GM12878 (cell line): Measurements from ENCODE around the gene LDB2. TPM values are rescaled to one million over a fixed set of nuclear protein-coding genes. Genes with fewer than 3 reads are reported as not detected.

Experiments used
- ATAC-seq: fragments of 200-7000 bp; cut with Tn5 transposase; 3 replicates; pipeline ENCODE4 v1.9.1; 2020; ENCODE audit warnings: mild to moderate bottlenecking, moderate library complexity
- BruUV-seq: library from RNA; stranded (reverse); fragments of 400-500 nt; replicated peaks from 2 replicates; lab custom pipeline; 2021; lab: Mats Ljungman, UMichigan
- CTCF ChIA-PET: fragments of 300-600 bp; sonication (Branson Sonifier 250); formaldehyde crosslinking; extraction: SDS; loops from one replicate; lab custom pipeline; 2021; ENCODE audit warnings: inconsistent platforms; lab: Yijun Ruan, JAX
- POLR2A ChIA-PET: fragments of 350-600 bp; formaldehyde crosslinking; extraction: SDS; loops from one replicate; lab custom pipeline; 2021; ENCODE audit warnings: inconsistent platforms; lab: Charles Lee
- RAD21 ChIA-PET: fragments of 300-600 bp; sonication (Branson Sonifier 250); formaldehyde crosslinking; loops from one replicate; lab custom pipeline; 2023; ENCODE audit warnings: antibody characterized with exemption; ENCODE audit not compliant: unreplicated experiment; lab: Charles Lee
- SMC1A ChIA-PET: fragments of 300-600 bp; sonication (Branson Sonifier 250); formaldehyde crosslinking; loops from one replicate; lab custom pipeline; 2023; ENCODE audit not compliant: unreplicated experiment, uncharacterized antibody; lab: Charles Lee
- DNase-seq: peaks from one replicate; pipeline ENCODE4 v3.0.0-alpha.2; 2011; ENCODE audit warnings: low read depth, low spot score
- FAIRE-seq: peaks from 3 replicates; lab custom pipeline; 2011; peaks lifted over from hg19 to GRCh38; lab: Jason Lieb, UNC
- H2AFZ ChIP-seq: 2 replicates; pipeline ENCODE4 v1.6.0; 2011; ENCODE audit warnings: low read depth, low read length, control low read depth; ENCODE audit not compliant: control insufficient read depth
- H3K27ac ChIP-seq: 2 replicates; pipeline ENCODE4 v1.5.1; 2011; ENCODE audit warnings: control low read depth; ENCODE audit not compliant: control insufficient read depth, insufficient read depth
- H3K27me3 ChIP-seq, 2 experiments: replicated peaks in 1 of 2; 2 replicates each; pipeline versions ENCODE4 v1.6.0 to v1.6.1; 2011; ENCODE audit warnings: low read length in 1 of 2; ENCODE audit not compliant: control insufficient read depth in 2 of 2, insufficient read depth in 2 of 2
- H3K36me3 ChIP-seq, 2 experiments: 2 replicates each; pipeline ENCODE4 v1.5.1; 2011; ENCODE audit warnings: low read length in 1 of 2; ENCODE audit not compliant: control insufficient read depth in 2 of 2, insufficient read depth in 2 of 2
- H3K4me1 ChIP-seq: 2 replicates; pipeline ENCODE4 v1.6.1; 2011; ENCODE audit warnings: mild to moderate bottlenecking, low read length, moderate library complexity, mixed read lengths; ENCODE audit not compliant: control insufficient read depth, insufficient read depth
- H3K4me2 ChIP-seq: 2 replicates; pipeline ENCODE4 v1.6.0; 2011; ENCODE audit warnings: control low read depth; ENCODE audit not compliant: control insufficient read depth, insufficient read depth
- H3K4me3 ChIP-seq: fragments of 200-600 bp; sonication (generic); 2 replicates; pipeline ENCODE4 v1.5.1; 2016
- H3K79me2 ChIP-seq: 2 replicates; pipeline ENCODE4 v1.6.0; 2011; ENCODE audit warnings: low read length; ENCODE audit not compliant: control insufficient read depth, insufficient read depth
- H3K9ac ChIP-seq: 2 replicates; pipeline ENCODE4 v1.8.0; 2011; ENCODE audit warnings: low read length, control low read depth, mixed read lengths; ENCODE audit not compliant: control insufficient read depth, insufficient read depth
- H3K9me3 ChIP-seq: replicated peaks from 3 replicates; pipeline ENCODE4 v1.5.1; 2011; ENCODE audit warnings: mild to moderate bottlenecking, low read length; ENCODE audit not compliant: control insufficient read depth, insufficient read depth
- H4K20me1 ChIP-seq: 2 replicates; pipeline ENCODE4 v1.6.0; 2011; ENCODE audit not compliant: control insufficient read depth, insufficient read depth
- ASH2L ChIP-seq: fragments of 300-600, 200-600 bp; sonication (generic); IDR thresholded peaks from 2 replicates; pipeline ENCODE4 v1.6.1; 2017; ENCODE audit warnings: low read depth, mild to moderate bottlenecking, borderline replicate concordance
- ATF7 ChIP-seq: fragments of 450-650 bp; IDR thresholded peaks from 2 replicates; pipeline ENCODE4 v1.6.1; 2016; ENCODE audit warnings: low read depth, mild to moderate bottlenecking
- BCL11A ChIP-seq: IDR thresholded peaks from 2 replicates; pipeline ENCODE4 v1.6.1; 2011; ENCODE audit warnings: low read depth, low read length
- CBFB ChIP-seq: IDR thresholded peaks from 2 replicates; pipeline ENCODE4 v1.6.1; 2016; ENCODE audit warnings: antibody characterized with exemption, low read depth
- CHD2 ChIP-seq: IDR thresholded peaks from 2 replicates; pipeline ENCODE4 v1.6.1; 2011; ENCODE audit warnings: low read depth, low read length, improper control_type of control experiment, borderline replicate concordance
- CHD4 ChIP-seq: fragments of 200-600 bp; sonication (generic); IDR thresholded peaks from 2 replicates; pipeline ENCODE4 v1.6.1; 2016; ENCODE audit warnings: mild to moderate bottlenecking
- EZH2 ChIP-seq: IDR thresholded peaks from 2 replicates; pipeline ENCODE4 v1.6.1; 2012; ENCODE audit warnings: low read depth, mild to moderate bottlenecking, control low read depth, inconsistent platforms, low read length, borderline replicate concordance; ENCODE audit not compliant: control insufficient read depth
- FOXK2 ChIP-seq: fragments of 450-650 bp; IDR thresholded peaks from 2 replicates; pipeline ENCODE4 v1.6.1; 2017; ENCODE audit warnings: mild to moderate bottlenecking, moderate library complexity
- KAT2A ChIP-seq: conservative IDR thresholded peaks from 2 replicates; pipeline ENCODE4 v1.6.1; 2011; ENCODE audit warnings: low read depth, low read length; ENCODE audit not compliant: control insufficient read depth
- MYB ChIP-seq: fragments of 150-350 bp; IDR thresholded peaks from 2 replicates; pipeline ENCODE4 v1.6.1; 2014; ENCODE audit warnings: mild to moderate bottlenecking, low read depth, low read length, borderline replicate concordance
- NFYA ChIP-seq: IDR thresholded peaks from 2 replicates; pipeline ENCODE4 v1.6.1; 2011; ENCODE audit warnings: low read depth, mild to moderate bottlenecking, low read length, improper control_type of control experiment, borderline replicate concordance
- PML ChIP-seq: IDR thresholded peaks from 2 replicates; pipeline ENCODE4 v1.6.1; 2012; ENCODE audit warnings: low read length, inconsistent platforms
- POLR2A ChIP-seq: IDR thresholded peaks from 2 replicates; pipeline ENCODE4 v1.6.1; 2011; ENCODE audit warnings: low read depth, mild to moderate bottlenecking, low read length
- POLR2AphosphoS2 ChIP-seq: IDR thresholded peaks from 2 replicates; pipeline ENCODE4 v1.6.1; 2011; ENCODE audit warnings: low read depth, mild to moderate bottlenecking, low read length, improper control_type of control experiment, moderate library complexity
- POLR2AphosphoS5 ChIP-seq: IDR thresholded peaks from 2 replicates; pipeline ENCODE4 v1.6.1; 2011; ENCODE audit warnings: mild to moderate bottlenecking, low read length, inconsistent platforms
- RAD51 ChIP-seq: fragments of 450-650 bp; IDR thresholded peaks from 2 replicates; pipeline ENCODE4 v1.6.1; 2016; ENCODE audit warnings: moderate library complexity, mild to moderate bottlenecking, inconsistent platforms
- SIX5 ChIP-seq: IDR thresholded peaks from 2 replicates; pipeline ENCODE4 v1.6.1; 2011; ENCODE audit warnings: mild to moderate bottlenecking, low read depth, low read length, moderate library complexity; ENCODE audit not compliant: severe bottlenecking
- SP1 ChIP-seq: IDR thresholded peaks from one replicate; pipeline ENCODE4 v1.6.1; 2011; ENCODE audit warnings: low read depth, low read length
- SREBF1 ChIP-seq: IDR thresholded peaks from 2 replicates; pipeline ENCODE4 v1.6.1; 2012; ENCODE audit warnings: mild to moderate bottlenecking, low read length
- STAT3 ChIP-seq: IDR thresholded peaks from 2 replicates; pipeline ENCODE4 v1.6.1; 2011; ENCODE audit warnings: low read depth, low read length, improper control_type of control experiment
- SUZ12 ChIP-seq: fragments of 200-600 bp; sonication (generic); IDR thresholded peaks from one replicate; pipeline ENCODE4 v1.6.1; 2018; ENCODE audit warnings: antibody characterized with exemption, mild to moderate bottlenecking; ENCODE audit not compliant: unreplicated experiment
- ZNF207 ChIP-seq: fragments of 450-650 bp; IDR thresholded peaks from 2 replicates; pipeline ENCODE4 v1.6.1; 2014; ENCODE audit warnings: antibody characterized with exemption, mild to moderate bottlenecking, borderline replicate concordance
- ZNF24 ChIP-seq: fragments of 450-650 bp; IDR thresholded peaks from 2 replicates; pipeline ENCODE4 v1.6.1; 2017; ENCODE audit warnings: antibody characterized with exemption, mild to moderate bottlenecking
- WGBS: methylation state at CpG from one replicate; pipeline ENCODE4 v1.1.6; 2016; ENCODE audit warnings: low lambda C conversion rate; ENCODE audit not compliant: insufficient replicate concordance, insufficient coverage; ENCODE audit errors: missing lambda C conversion rate; 5-methylcytosine and 5-hydroxymethylcytosine counted together
- in situ Hi-C: fragments of 300-500 bp; cut with MboI; formaldehyde crosslinking; loops from 9 replicates; pipeline ENCODE4 v1.14.3; 2018; ENCODE audit warnings: mixed read lengths
- intact Hi-C: fragments of 100-400 bp; cut with micrococcal nuclease; formaldehyde crosslinking; loops from one replicate; pipeline ENCODE4 v1.14.2; 2022; ENCODE audit not compliant: unreplicated experiment
- polyA plus RNA-seq, 11 experiments: library from polyadenylated mRNA; depleted of rRNA in 4 of 11; unstranded in 6 of 11; stranded (reverse) in 5 of 11; fragments of >200 nt; fragmentation: Nextera tagmentation in 4 of 11; fragmentation: Illumina TruSeq in 1 of 11; extraction: Ambion mirVana in 4 of 11; extraction: Trizol in 1 of 11; gene quantifications; 1 replicate in 1 of 11; 2 replicates in 10 of 11; pipeline versions ENCODE4 v1.2.1 to v1.2.3, GENCODE V29; 2011 to 2016; ENCODE audit warnings: inconsistent platforms in 2 of 11, missing spikeins in 2 of 11, low read depth in 1 of 11
- total RNA-seq, 4 experiments: library from RNA; depleted of rRNA in 3 of 4; stranded (reverse); fragments of >200 nt in 3 of 4; fragmentation: Illumina TruSeq in 1 of 4; extraction: Trizol in 1 of 4; gene quantifications; 2 replicates each; pipeline versions ENCODE4 v1.2.1 to v1.2.3, GENCODE V29; 2013 to 2021
- TF ChIP-seq, protein P1 (sequence below): fragments of 450-650 bp; IDR thresholded peaks from 2 replicates; pipeline ENCODE4 v1.6.1; 2016; ENCODE audit warnings: mild to moderate bottlenecking
- TF ChIP-seq, protein P2 (sequence below): IDR thresholded peaks from 2 replicates; pipeline ENCODE4 v1.6.1; 2011; ENCODE audit warnings: mild to moderate bottlenecking, low read depth, low read length, moderate library complexity; ENCODE audit not compliant: insufficient replicate concordance

The LDB2 gene
- total and polyA plus RNA-seq, 10 of the 15 experiments (the other 5 are each of a cell fraction or from before 2014, with no cell fraction given), result 0.15 TPM; not detected in 9

DNA sequence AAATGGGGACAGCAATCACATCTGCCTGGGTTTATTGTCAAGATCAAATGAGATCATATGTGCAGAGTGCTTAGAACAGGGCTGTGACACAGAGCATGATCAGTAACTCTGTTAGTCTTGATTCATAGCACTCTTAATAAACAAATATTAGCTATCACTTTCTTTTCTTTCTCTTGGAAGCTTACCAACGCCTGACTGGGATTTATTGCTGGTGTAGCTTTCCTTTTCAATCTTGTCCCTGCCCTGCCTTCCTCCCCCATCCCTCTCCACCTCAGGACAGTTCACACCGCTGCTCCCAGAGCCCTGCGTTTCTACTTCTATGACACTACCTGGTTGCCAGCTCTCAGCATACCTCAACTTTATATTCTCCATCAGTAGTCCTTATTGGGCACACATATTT lies 120.7 kb downstream of the LDB2 start (continued):
- TF ChIP-seq, protein P1, sequence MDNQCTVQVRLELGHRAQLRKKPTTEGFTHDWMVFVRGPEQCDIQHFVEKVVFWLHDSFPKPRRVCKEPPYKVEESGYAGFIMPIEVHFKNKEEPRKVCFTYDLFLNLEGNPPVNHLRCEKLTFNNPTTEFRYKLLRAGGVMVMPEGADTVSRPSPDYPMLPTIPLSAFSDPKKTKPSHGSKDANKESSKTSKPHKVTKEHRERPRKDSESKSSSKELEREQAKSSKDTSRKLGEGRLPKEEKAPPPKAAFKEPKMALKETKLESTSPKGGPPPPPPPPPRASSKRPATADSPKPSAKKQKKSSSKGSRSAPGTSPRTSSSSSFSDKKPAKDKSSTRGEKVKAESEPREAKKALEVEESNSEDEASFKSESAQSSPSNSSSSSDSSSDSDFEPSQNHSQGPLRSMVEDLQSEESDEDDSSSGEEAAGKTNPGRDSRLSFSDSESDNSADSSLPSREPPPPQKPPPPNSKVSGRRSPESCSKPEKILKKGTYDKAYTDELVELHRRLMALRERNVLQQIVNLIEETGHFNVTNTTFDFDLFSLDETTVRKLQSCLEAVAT, result no peak
- TF ChIP-seq EZH2 (no peak), CHD2 (no peak), ATF7 (no peak), MYB (no peak), ZNF24 (no peak), ASH2L (no peak)
- TF ChIP-seq, all 136 proteins: peak for 0

DNA sequence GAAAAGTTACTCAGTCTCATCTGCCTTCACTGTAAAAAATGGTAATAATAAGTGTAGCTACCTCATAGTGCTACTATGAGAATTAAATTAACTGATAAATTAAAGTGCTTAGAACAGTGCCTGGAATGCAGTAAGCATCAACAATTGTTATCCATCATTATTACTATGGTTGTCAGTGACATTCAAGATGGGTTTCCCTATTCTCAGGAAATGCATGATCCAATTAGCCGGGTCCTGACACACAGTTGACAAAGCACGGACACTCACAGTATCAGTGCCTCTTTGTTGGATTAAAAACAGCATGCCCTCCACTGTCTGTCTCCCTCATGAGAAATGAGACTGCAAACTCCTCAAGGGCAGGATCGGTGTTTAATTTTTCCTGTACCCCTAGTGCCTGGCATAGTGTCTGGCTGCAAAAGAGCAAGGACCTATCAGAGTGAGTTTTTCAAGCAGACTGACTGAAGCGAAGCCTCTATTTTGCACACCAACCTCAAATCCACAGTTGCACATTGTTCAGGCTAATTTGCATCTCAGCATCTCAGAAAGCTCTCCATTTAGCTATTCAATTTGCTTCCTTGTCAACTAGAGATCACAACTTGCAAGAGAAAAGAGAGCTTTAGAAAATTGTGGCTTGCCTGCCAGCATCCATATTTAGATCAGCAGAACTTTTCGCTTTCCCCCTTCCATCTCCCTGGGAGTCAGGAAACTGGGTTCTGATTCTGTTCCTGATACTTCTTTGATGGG lies 122.9 kb downstream of the LDB2 start:
- Histone ChIP-seq H3K4me1 (no peaks in the 10 kb centered on the region), H4K20me1 (no peaks in the 10 kb centered on the region), H3K79me2 (no peaks in the 10 kb centered on the region), H3K27ac (no peak overlapping the region), H2AFZ (no peak overlapping the region), H3K36me3 (no peaks in the 10 kb centered on the region), H3K27me3 (no peaks in the 10 kb centered on the region), H3K9ac (no peak overlapping the region), H3K4me2 (no peak overlapping the region), H3K9me3 (no peaks in the 10 kb centered on the region), H3K4me3 (no peak overlapping the region)
- 27% methylated on average over 5 of the region's 5 CpGs for WGBS
- intact Hi-C loops (no loop called here), in situ Hi-C loops (no loop called here)
- FAIRE-seq (no peak), DNase-seq (no peak), ATAC-seq (no peak)
- TF ChIP-seq NFYA (no peak), BCL11A (no peak), SP1 (no peak), STAT3 (no peak), POLR2AphosphoS2 (no peak), CBFB (no peak), POLR2A (no peak), PML (no peak), SUZ12 (no peak), POLR2AphosphoS5 (no peak), CHD4 (no peak), RAD51 (no peak), FOXK2 (no peak), ZNF207 (no peak), SIX5 (no peak), KAT2A (no peak), SREBF1 (no peak)
- TF ChIP-seq, protein P2, sequence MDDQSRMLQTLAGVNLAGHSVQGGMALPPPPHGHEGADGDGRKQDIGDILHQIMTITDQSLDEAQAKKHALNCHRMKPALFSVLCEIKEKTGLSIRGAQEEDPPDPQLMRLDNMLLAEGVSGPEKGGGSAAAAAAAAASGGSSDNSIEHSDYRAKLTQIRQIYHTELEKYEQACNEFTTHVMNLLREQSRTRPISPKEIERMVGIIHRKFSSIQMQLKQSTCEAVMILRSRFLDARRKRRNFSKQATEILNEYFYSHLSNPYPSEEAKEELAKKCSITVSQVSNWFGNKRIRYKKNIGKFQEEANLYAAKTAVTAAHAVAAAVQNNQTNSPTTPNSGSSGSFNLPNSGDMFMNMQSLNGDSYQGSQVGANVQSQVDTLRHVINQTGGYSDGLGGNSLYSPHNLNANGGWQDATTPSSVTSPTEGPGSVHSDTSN, result no peak
- ChIA-PET POLR2A (no interaction called here), CTCF (no interaction called here), SMC1A (no interaction called here), RAD21 (no interaction called here)
- BruUV-seq, result no TSS peak
